HG03175 (cell line): ENCODE measurements around the gene BAX.
A peak's percentile ranks its signal among the peaks of the same experiment; 100 is the strongest.

Experiments
- ATAC-seq: cut with Tn5 transposase; IDR thresholded peaks from one replicate; pipeline ENCODE4 v1.9.1; 2021; ENCODE audit warnings: mild to moderate bottlenecking, moderate library complexity; ENCODE audit not compliant: unreplicated experiment

The BAX gene

GRCh38 chr19:48977061-48977460 lies 22.4 kb downstream of the BAX start:
- no peak for ATAC-seq

GRCh38 chr19:48982280-48982679 lies 27.6 kb downstream of the BAX start:
- ATAC-seq, result no peak

GRCh38 chr19:48985711-48986110 lies 31.0 kb downstream of the BAX start:
- no peak for ATAC-seq

GRCh38 chr19:48986211-48986610 lies 31.5 kb downstream of the BAX start:
- ATAC-seq, result no peak

GRCh38 chr19:48987323-48987722 lies 32.6 kb downstream of the BAX start:
- ATAC-seq, result no peak

GRCh38 chr19:48988286-48988685 lies 33.6 kb downstream of the BAX start:
- no peak for ATAC-seq

- no peak for ATAC-seq
These were observed 34.2 kb downstream of the BAX start for GRCh38 chr19:48988860-48989259.

- no peak for ATAC-seq
These were observed 35.1 kb downstream of the BAX start for GRCh38 chr19:48989701-48990291.

GRCh38 chr19:48990400-48990799 lies 35.7 kb downstream of the BAX start:
- ATAC-seq, result no peak

GRCh38 chr19:48991011-48991609 lies 36.4 kb downstream of the BAX start:
- ATAC-seq, result no peak

GRCh38 chr19:48991873-48992580 lies 37.4 kb downstream of the BAX start:
- ATAC-seq, result no peak

- no peak for ATAC-seq
These were observed 38.0 kb downstream of the BAX start for GRCh38 chr19:48992581-48993174.

- peak; percentile 89 for ATAC-seq
These were observed 38.7 kb downstream of the BAX start, which contains the start of the genes GYS1 and RUVBL2 for GRCh38 chr19:48993175-48994034. TSS of gene GYS1 (minus strand) at chr19:48993309. CDS start at chr19:48993112, 197 bp downstream. TSS of gene RUVBL2 (plus strand) at chr19:48993887. CDS start at chr19:48993912, 25 bp downstream.

- ATAC-seq, result no peak
These were observed 39.3 kb downstream of the BAX start for GRCh38 chr19:48994035-48994386.

GRCh38 chr19:48997972-48998371 lies 43.3 kb downstream of the BAX start:
- no peak for ATAC-seq

GRCh38 chr19:48999481-49000325 lies 45.0 kb downstream of the BAX start:
- ATAC-seq, result no peak

- no peak for ATAC-seq
These were observed 49.5 kb downstream of the BAX start for GRCh38 chr19:49004133-49004532.

- ATAC-seq, result no peak
These were observed 50.4 kb downstream of the BAX start for GRCh38 chr19:49004964-49005614.

- no peak for ATAC-seq
These were observed 52.2 kb downstream of the BAX start for GRCh38 chr19:49006905-49007304.
